Activated CD4-positive, alpha-beta T cell treated with anti-CD3 and anti-CD28 coated beads, Interleukin-2, amount 50 U/mL, for 16 hours (primary cell): Measurements from ENCODE around the gene ZNF24.

Source experiments
- DNase-seq: peaks from one replicate; pipeline ENCODE4 v3.0.0-alpha.2; 2020

Gene ZNF24

DNA sequence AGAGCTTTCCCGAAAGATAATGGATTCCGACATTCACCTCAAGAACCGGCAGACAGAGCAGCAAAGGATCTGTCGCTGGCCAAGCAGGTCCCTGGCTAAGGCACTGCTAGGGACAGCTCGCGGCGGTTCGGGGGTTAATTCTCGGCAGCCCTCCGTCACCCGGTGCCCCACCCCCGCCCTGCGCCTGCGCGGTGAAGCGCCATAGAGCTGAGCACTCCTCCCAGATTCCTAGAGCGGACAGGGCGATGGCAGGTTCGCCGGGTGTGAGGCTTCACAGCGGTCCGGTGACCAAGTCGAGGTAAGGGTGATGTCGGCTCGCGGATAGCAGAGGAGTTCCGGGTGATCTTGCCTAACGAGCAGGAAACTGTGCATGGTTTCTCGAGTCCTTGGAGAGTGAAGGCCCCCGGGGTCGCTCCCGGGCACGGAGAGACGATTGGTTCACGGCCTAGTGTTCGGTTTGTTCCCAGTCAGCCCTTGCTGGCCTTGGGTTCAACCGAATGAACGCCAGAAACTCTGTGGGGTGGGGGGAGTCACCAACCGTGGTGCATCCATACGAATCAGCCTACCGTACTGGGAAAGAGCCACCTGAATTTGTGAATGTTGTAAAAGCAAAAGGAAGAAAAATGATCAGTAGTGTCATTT, 54.0 kb downstream of the ZNF24 start, which contains the start of gene ZSCAN30:
ZSCAN30 (minus strand) TSS at position 136 of the 642 bp plus-strand sequence. CDS start 25,877 bp downstream, outside the sequence.
- peak; percentile 95 for DNase-seq

DNA sequence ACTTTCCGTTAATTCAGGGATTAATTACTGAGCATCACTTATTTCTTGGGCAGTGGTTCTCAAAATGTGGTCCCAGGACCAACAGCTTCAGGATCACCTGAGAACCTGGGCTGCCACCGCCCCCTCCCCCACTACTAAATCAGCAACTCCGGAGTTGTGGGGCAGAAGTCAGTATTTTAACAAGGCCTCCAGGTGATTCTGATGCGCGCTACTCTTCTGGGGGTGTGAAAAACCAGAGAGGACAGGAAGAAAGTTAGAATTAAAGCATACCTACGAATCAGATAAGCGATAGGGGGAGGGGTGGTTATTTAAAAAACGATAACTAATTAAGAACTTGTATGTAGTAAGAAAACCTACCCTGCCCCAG, 54.5 kb downstream of the ZNF24 start:
- peak; percentile 21 for DNase-seq

DNA sequence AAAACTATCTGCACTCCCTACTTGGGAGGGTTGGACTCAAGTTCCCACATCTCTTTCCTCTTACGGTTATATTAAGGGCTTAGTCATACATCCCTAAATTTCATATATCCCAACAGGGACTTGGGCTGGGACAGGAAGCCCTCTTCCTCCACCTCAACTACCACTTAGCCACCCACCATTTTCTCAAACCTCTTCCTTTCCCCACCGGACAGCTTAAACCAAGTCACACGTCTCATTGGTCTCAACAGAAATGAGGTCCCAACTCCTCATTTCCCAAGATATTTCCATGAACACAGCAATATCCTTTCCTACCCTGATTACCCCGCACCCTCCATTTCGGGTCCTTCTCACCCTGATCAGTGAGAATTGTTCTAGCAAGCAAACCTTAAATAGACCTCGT, 54.9 kb downstream of the ZNF24 start:
- DNase-seq, result no peak

DNA sequence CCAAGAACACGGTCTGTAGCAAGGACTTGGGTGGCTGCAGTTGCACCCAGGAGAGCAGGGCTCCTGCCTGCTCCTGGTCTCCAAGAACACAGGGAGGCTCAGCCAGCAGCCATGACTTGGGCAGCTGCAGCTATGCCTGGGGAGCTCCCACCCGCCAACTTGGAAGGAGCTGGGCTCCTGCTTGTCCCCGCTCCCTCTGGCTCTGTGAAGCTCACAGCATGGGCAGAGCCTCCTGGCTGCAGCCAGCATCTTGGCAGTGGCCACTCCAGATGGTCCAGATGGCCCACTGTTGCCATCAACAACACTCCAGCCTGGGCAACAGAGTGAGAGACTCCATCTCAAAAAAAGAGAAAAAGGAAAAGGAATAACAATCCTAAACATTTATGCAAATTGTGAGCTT, 59.4 kb downstream of the ZNF24 start:
- no peak for DNase-seq

DNA sequence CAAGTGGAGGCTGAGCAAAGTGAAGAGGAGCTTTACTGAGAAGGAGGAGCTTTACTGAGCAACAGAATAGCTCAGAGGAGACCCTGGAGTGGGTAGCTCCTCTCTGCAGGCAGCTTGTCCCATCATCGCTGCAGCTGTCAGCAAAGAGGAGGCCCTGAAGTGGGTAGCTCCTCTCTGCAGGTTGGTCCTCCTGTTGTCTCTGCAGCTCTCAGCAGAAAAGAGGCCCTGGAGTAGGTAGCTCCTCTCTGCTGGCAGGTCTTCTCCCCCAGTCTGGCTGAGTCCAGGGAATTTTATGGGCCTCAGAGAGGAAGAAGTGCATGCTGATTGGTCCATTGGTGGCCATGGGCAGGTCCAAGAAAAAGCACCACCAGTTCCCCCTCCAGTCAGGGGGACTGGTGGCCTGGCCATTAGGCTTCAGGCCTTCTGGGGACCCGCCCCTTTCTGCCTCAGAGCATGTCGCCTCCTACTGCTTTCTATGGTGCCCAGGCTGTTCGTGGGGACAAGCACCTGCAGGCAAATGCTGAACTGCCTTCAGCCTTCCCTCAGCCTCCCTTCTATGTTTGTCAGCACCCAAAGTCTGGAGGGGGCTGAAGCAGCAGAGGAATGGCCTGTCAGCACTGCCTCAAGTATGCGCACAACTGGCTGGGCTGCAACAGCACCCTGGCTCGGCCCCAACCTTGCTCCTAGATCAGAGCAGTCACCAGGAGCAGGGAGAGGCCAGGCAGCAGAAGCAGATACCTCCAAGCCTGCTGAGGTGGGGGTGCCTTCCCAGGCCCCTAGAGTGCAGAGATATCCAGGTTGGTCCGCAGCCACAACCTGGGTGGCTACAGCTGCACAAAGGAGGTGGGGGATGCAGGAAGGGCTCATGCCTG, 60.1 kb downstream of the ZNF24 start:
- no peak for DNase-seq

DNA sequence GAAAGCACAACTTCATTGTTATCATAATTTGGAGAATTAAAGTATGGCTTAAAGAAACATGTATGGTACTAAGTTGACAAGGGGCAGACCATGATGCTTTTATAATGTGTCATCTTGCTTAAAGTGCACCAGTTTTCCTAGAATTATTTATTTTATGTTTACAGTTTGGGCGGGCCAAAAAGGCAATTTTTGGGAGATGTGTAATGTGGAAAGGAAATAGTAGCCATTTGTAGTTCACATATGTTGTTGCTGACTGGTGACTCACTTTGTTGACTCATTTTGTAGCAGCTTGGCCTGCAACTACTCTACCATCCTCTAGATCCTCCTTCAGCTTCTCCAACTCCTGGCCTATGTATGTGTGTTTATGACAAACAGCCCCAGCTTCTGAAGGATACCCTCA, 61.9 kb downstream of the ZNF24 start:
- no peak for DNase-seq
